D721Med (cell line): ENCODE data around the gene MAMDC2.

Experiments
- DNase-seq: peaks from one replicate; pipeline ENCODE4 v3.0.0; 2011; ENCODE audit warnings: low spot score; ENCODE audit not compliant: insufficient read length
- FAIRE-seq: peaks from 2 replicates; lab custom pipeline; 2011; peaks lifted over from hg19 to GRCh38; lab: Jason Lieb, UNC
- CTCF ChIP-seq: IDR thresholded peaks from 2 replicates; pipeline ENCODE4 v1.5.1; 2012; ENCODE audit warnings: mild to moderate bottlenecking, control low read depth; ENCODE audit not compliant: insufficient read depth; ENCODE audit errors: missing control alignments

MAMDC2 gene

GRCh38 chr9:70261131-70261870 is 217.7 kb downstream of the MAMDC2 start:
- TF ChIP-seq CTCF: no peak
- FAIRE-seq (no peak), DNase-seq (no peak)

- no peak for TF ChIP-seq CTCF
- FAIRE-seq (no peak), DNase-seq (no peak)
These were observed 218.7 kb downstream of the MAMDC2 start for GRCh38 chr9:70262366-70262765.

- DNase-seq (no peak), FAIRE-seq (no peak)
- TF ChIP-seq CTCF: no peak
These were observed 219.3 kb downstream of the MAMDC2 start for GRCh38 chr9:70262948-70263347.

GRCh38 chr9:70263421-70263820 is 219.8 kb downstream of the MAMDC2 start:
- DNase-seq: no peak
- no peak for TF ChIP-seq CTCF
- no peak for FAIRE-seq
